MG63 (cell line): ENCODE data around the gene CCDC127. TPM values are rescaled to one million over a fixed set of nuclear protein-coding genes. Genes with fewer than 3 reads are reported as not detected.

Experiments
- DNase-seq: peaks from one replicate; pipeline ENCODE4 v3.0.0-alpha.2; 2020
- H3K27me3 ChIP-seq: fragments of 250-450 bp; sonication (Bioruptor Pico); 2 replicates; pipeline ENCODE4 v1.5.1; 2020; ENCODE audit warnings: mild to moderate bottlenecking, moderate library complexity
- H3K36me3 ChIP-seq: fragments of 250-450 bp; sonication (Bioruptor Pico); 2 replicates; pipeline ENCODE4 v1.5.1; 2020; ENCODE audit warnings: mild to moderate bottlenecking, moderate library complexity
- H3K4me3 ChIP-seq: fragments of 250-450 bp; sonication (Bioruptor Pico); 2 replicates; pipeline ENCODE4 v1.5.1; 2020; ENCODE audit warnings: mild to moderate bottlenecking, moderate library complexity
- H3K9me3 ChIP-seq: fragments of 250-450 bp; sonication (Bioruptor Pico); 2 replicates; pipeline ENCODE4 v1.5.1; 2020; ENCODE audit warnings: mild to moderate bottlenecking, moderate library complexity
- total RNA-seq: library from RNA; depleted of rRNA; stranded (reverse); fragments of >200 nt; shearing (Covaris generic); gene quantifications from 2 replicates; pipeline ENCODE4 v1.2.3, GENCODE V29; 2014; ENCODE audit warnings: low replicate concordance; rRNA removed

Gene CCDC127
- total RNA-seq, 1 experiment from 2014 or later: 3.4 TPM

DNA sequence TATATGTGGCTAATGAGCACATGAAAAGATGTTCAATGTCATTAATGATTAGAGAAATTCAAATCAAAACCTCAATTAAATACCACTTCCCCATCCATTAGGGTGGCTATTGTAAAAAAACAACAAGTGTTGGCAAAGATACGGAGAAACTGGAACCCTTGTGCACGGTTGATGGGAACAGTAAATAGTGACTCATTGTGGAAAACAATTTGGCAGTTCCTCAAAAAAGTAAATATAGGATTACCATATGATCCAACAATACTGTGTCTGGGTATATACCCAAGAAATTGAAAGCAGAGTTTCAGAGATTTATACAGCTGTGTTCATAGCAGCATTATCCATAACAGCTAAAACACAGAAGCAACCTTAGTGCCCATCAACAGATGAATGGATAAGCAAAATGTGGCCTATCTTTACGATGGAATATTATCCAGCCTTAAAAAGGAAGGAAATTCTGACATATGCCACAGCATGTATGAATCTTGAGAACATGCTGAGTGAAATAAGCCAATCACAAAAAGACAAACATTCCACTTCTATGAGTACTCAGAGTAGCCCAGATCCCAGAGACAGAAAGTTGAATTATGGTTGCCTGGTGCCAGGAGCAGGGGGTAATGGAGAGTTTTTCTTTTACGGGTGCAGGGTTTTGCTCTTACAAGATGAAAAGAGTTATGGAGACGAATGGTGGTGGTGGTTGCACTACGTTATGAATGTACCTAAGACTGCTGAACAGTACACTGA is 68.0 kb downstream of the CCDC127 start:
- DNase-seq: no peak
- H3K36me3 ChIP-seq: no peaks in the 10 kb centered on the region
- H3K9me3 ChIP-seq: peaks cover 23% of the 10 kb centered on the region
- H3K27me3 ChIP-seq: no peaks in the 10 kb centered on the region
- H3K4me3 ChIP-seq: no peak overlapping the region

DNA sequence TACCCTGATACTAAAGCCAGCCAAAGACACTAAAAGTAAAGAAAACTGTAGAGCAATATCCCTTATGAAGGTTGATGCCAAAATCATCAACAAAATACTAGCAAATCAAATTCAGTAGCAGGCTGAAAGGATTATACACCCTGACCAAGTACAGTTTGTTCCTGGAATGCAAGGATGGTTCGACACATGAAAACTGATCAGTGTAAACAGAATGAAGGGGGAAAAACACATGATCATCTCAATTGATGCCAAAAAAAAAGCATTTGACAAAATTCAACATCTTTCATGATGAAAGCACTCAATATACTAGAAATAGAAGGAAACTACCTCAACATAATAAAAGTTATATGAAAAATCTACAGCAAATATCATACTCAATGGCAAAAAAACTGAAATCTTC is 70.2 kb downstream of the CCDC127 start:
- no peak overlapping the region for H3K4me3 ChIP-seq
- no peaks in the 10 kb centered on the region for H3K27me3 ChIP-seq
- DNase-seq: no peak
- H3K9me3 ChIP-seq: peaks cover 23% of the 10 kb centered on the region
- H3K36me3 ChIP-seq: no peaks in the 10 kb centered on the region

Other genes starting within 250 kb of the CCDC127 start
- gene PLEKHG4B, start 126.0 kb downstream of the CCDC127 start, total RNA-seq: not detected in 2 replicates
- not detected in 2 replicates for gene LRRC14B, start 26.7 kb downstream of the CCDC127 start, total RNA-seq
- gene SDHA, start 167 bp upstream of the CCDC127 start, total RNA-seq: 101 and 128 TPM in 2 replicates
- 107 and 139 TPM in 2 replicates for gene PDCD6, start 53.5 kb upstream of the CCDC127 start, total RNA-seq
- gene AHRR, start 103.6 kb upstream of the CCDC127 start, total RNA-seq: 20.6 and 24.5 TPM in 2 replicates
- gene EXOC3, start 225.0 kb upstream of the CCDC127 start, total RNA-seq: 11.3 and 19.4 TPM in 2 replicates